ENCODE results near the gene ACTL6B. TPM values are rescaled to one million over a fixed set of nuclear protein-coding genes. Genes with fewer than 3 reads are reported as not detected.

ACTL6B gene
- total RNA-seq, 1 experiment from 2014 or later = not detected

DNA sequence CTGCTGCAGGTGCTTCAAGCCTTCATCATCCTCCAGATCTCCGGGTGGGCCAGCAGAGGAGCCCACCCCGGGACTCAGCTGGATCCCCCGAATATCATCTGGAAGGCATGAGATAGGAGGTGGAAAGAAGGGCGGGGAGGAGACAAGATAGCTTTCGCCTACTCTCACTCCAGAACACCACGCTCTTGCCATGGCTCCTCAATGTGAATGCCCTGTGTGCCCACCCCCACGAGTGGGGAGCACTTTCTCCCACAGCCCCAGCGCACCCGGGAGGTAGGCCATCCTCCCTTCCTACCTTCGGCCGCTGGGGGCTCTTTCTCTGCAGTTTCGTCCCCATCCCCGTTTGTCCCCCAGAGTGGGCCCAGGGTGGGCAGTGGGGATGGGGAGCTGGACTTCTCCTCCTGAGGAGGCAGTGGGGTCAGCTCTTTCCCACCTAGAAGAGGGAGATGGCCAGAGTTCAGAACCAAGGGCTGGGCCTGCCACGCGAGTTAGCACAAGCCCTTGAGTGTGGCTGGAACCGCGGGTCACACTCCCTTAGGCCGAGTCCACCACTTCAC is 28.9 kb upstream of the ACTL6B start:
- in situ Hi-C loops (cut with HindIII; ENCODE audit: low pct_unique_long_range_greater_than_20kb, low sequenced_read_pairs) = no loop called here
- no peak for DNase-seq (ENCODE audit: low read depth)

DNA sequence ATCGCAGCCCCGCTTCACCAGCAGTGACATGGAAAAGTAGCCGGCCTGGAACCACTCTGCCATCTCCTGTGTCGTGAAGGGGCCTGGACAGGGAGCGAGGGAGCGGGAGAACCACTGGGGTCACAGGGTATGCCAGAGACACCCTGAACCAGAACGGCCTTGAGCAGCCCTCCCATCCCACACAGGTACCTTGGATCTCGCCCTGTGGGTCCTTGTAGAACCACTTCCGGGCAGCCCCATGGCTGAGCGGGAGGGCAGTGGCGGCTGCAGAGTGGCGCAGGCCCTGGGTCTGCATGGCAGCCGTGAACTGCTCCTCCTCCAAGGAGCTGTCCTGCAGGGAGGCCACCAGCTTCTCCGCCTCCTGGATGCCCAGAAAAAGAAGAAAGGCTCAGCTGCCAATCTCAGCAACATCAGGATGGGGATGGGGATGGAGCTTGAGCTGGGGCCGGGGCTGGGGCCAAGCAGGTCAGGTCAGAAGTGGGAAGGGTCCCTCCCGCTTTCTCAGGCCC is 28.3 kb upstream of the ACTL6B start:
- in situ Hi-C loops (cut with HindIII; ENCODE audit: low pct_unique_long_range_greater_than_20kb, low sequenced_read_pairs) = no loop called here
- DNase-seq (ENCODE audit: low read depth) = no peak

DNA sequence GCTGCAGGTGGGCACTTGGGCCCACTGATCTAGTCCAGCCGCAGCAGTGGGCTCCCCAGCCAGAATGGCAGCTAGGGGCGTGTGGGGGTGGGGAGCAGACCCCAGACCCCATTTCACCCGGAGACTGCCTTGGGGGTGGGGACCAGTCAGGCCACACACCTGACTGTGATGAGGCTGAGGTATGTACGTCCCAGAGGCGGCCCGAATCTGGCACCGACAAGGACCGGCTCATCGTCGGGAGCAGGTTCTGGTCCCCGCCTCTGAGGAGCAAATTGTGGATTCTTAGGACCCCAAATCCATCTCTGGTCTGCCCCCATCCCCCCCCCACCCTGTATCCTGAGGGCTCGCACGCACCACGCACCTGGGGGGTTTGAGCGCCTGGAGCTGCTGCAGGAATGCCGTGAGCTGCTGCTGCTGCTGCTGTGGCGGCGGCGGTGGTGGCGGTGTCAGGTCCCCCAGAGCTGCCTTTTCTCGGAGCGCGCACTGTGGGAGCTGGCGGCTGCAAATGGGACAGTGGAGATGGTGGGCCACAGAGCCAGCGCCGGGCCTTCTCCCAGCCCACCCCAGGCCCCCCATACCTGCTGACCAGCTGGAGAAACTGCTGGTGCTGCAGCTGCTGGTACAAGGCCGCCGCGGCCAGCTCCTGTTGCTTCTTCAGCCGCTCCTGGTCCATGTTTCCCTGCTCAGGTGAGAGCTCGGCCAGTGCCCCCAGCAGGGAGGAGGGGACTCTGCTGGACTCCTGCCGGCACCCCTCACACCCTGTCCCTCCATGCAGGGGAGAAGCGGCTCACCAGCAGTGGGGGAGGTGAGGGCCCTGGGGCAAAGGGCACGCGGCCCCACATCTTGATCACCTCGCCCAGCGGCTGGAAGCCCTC is 27.6 kb upstream of the ACTL6B start:
- in situ Hi-C loops (cut with HindIII; ENCODE audit: low pct_unique_long_range_greater_than_20kb, low sequenced_read_pairs) = no loop called here
- no peak for DNase-seq (ENCODE audit: low read depth)

DNA sequence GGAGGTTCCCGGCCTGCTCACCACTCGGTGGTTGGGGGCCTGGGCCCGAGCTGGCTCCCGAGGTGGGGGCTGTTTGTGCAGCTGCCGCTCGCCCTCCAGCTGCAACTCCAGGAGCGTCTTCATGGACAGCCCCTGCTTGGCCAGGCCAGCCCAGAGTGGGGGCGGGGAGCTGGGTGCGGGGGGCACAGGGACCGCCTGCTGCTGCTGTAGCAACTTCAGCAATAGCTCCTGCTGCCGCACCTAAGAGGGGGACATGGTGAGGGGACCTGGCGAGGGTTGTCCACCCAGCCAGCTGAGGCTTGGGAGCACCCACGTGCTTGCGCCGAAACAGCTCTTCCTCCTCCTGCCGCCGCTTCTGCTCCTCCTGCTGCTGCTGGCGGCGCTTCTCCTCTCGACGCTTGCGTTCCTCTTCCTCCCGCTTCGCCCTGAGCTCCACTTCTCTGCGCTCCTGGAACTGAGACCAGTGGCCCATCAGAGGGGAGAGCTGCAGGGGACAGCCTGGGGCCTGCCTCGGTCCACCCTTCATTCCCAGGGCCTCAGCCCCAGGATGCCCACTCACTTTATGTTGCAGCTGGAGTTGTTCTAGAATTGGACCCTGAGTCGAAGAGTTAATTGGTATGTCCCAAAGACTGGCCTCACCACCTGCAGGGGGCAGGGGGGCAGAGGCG is 26.9 kb upstream of the ACTL6B start:
- no peak for DNase-seq (ENCODE audit: low read depth)
- in situ Hi-C loops (cut with HindIII; ENCODE audit: low pct_unique_long_range_greater_than_20kb, low sequenced_read_pairs) = no loop called here

DNA sequence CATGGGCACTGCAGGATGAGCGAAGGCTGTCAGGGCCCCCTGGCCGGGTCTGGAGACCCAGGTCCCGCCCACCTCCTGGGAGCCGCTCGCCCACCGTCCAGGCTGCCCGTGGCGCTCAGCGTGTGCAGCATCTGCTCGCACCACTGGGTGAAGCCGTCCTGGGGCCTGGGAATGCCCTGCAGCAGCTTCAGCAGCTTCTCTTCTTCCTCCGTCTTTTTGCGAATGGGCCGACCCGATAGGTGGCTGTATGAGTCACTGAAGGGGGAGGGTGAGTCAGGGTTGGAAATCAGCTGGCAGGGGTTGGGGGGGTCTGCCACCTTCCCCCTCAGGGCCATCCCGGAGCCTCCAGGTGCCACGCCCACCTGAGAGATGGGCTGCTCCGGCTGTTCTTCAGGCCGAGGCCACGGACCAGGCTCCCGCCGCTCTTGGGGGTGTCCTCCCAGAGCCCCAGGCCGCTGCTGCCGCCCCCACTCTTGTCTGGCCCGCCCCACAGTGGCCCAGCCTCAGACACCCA is 26.0 kb upstream of the ACTL6B start:
- in situ Hi-C loops (cut with HindIII; ENCODE audit: low pct_unique_long_range_greater_than_20kb, low sequenced_read_pairs) = no loop called here
- no peak for DNase-seq (ENCODE audit: low read depth)

DNA sequence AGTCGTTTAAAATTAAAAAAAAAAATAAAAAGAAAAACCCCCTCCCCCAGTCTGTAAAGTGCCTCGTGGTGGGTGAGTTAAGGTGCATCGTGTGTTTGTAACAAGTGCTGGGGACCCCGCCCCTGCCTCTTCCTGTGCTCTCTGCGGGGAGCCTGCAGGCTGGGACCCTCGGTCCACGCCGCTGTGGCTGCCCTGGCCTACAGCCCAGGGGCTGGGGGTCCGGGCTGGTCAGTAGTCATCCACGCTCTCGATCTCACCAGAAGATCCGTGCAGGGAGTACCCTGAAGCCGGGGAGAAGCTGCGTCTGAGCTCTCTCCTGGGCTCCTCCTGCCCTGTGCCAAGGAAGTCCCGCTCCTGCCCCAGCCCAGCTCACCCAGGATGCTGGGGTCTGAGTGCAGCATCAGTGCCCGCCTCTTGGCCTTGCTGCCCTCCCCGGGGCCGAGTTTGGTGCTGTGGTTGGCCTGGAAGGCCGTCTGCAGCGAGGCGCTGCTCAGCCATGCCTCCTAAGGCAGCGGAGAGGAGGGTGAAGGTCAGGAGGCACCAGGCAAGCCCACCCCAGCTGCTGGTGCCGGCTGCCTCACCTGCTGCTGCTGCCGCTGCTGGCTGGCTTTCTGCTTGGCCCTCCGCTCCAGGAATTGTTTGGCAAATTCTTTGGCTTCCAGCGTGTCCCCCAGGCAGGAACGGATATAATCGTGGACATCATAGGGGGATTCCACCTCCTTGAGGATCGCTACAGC is 25.4 kb upstream of the ACTL6B start:
- in situ Hi-C loops (cut with HindIII; ENCODE audit: low pct_unique_long_range_greater_than_20kb, low sequenced_read_pairs) = no loop called here
- no peak for DNase-seq (ENCODE audit: low read depth)

- no peak for DNase-seq (ENCODE audit: low read depth)
- in situ Hi-C loops (cut with HindIII; ENCODE audit: low pct_unique_long_range_greater_than_20kb, low sequenced_read_pairs) = no loop called here
Observed at GRCh38 chr7:100680576-100681271, 24.5 kb upstream of the ACTL6B start.

DNA sequence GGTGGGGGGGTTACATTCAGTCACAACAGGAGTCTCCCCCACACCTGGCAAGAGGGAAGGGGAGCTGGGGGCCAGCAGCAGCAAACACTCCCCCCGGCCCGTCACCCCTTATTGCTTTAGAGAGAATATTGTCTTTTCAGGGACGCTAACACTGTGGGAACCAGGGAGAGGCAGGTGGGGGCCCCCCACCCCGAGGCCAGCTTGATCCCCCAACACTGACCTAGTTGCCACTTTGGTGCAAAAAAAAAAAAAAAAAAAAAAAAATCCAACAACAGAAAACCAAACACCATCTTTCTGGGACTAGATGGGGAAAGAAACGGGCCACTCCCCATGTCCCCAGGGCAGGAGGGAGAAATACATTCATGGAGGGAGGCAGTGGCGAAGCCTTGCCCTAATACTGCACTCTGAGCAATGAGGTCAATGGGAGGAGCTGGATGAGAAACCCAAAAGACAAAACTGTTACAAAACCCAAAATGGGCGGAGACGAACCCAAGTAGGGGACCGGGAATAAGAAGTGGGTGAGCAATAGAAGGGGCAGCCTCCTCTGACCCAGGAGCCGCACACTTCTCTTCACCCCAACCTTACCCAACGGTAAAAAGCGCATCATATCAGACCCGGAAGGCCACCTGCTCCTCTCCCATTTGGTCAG is 23.8 kb upstream of the ACTL6B start:
- no peak for DNase-seq (ENCODE audit: low read depth)
- in situ Hi-C loops (cut with HindIII; ENCODE audit: low pct_unique_long_range_greater_than_20kb, low sequenced_read_pairs) = no loop called here

DNA sequence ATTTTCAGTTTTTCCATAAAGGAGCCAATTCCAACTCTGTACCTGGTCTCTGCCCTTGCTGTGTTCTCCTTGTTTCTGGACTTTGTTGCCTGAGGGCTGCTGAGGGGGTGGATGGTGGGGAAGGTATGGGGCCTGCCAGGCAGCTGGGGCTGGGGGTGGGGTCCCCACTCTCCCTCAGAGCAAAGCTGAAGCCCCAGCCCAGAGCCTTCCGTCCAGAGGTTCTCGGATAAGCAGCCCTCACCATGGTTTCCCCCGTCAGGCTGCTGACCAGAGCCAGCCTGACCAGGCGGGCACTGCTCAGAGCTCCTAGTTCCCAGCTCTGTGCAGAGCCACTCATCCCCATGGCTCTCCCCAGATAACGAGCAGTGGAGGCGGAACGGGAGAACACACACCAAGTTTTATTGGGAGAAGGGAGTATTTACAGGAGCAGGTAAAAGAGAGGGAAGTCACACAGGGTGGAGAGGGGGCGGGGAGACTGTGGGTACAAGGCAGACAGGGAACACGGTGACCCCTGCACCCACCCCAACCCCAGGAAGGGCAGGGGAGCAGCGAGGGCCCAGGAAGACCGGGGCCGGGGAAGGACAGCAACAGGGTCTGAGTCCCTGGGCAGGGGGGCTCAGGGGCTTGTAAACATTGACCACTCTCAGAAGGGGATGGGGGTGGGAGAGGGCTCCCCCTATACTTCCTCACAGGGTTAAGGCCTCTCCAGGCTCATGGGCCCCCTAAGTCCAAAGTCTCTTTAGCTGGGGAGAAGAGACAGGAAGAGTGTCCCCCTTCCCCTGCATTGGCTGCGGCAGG is 23.1 kb upstream of the ACTL6B start:
- no peak for DNase-seq (ENCODE audit: low read depth)
- in situ Hi-C loops (cut with HindIII; ENCODE audit: low pct_unique_long_range_greater_than_20kb, low sequenced_read_pairs) = no loop called here

- in situ Hi-C loops (cut with HindIII; ENCODE audit: low pct_unique_long_range_greater_than_20kb, low sequenced_read_pairs) = no loop called here
- DNase-seq (ENCODE audit: low read depth) = no peak
Observed at GRCh38 chr7:100678291-100678984, 22.2 kb upstream of the ACTL6B start.

DNA sequence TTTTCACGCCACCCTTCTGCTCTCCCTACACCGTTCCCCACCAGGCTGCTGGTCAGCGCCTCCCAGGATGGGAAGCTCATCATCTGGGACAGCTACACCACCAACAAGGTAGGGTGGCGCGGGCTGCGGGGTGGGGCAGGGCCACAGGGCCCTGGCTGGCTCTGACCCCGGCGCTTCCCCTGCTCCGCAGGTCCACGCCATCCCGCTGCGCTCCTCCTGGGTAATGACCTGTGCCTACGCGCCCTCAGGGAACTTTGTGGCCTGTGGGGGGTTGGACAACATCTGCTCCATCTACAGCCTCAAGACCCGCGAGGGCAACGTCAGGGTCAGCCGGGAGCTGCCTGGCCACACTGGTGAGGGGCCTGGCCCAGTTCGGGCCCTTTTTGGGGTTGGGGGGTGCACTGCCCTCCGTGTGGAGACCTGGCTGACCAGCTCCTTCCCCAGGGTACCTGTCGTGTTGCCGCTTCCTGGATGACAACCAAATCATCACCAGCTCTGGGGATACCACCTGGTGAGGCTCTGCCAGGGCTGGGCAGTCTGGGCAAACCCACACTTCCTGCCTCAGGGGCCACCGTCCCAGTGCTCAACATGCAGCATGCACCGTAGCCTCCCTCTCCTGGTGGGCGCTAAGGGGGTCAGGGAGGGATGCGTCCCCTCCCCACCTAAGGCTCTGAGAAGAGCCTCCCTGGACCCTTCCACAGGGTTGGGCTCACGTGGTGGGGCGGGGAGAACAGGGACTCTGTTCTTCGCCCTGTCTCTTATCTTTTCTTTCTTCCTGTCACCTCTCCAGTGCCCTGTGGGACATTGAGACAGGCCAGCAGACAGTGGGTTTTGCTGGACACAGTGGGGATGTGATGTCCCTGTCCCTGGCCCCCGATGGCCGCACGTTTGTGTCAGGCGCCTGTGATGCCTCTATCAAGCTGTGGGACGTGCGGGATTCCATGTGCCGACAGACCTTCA is 21.3 kb upstream of the ACTL6B start:
- in situ Hi-C loops (cut with HindIII; ENCODE audit: low pct_unique_long_range_greater_than_20kb, low sequenced_read_pairs) = no loop called here
- DNase-seq (ENCODE audit: low read depth) = no peak

DNA sequence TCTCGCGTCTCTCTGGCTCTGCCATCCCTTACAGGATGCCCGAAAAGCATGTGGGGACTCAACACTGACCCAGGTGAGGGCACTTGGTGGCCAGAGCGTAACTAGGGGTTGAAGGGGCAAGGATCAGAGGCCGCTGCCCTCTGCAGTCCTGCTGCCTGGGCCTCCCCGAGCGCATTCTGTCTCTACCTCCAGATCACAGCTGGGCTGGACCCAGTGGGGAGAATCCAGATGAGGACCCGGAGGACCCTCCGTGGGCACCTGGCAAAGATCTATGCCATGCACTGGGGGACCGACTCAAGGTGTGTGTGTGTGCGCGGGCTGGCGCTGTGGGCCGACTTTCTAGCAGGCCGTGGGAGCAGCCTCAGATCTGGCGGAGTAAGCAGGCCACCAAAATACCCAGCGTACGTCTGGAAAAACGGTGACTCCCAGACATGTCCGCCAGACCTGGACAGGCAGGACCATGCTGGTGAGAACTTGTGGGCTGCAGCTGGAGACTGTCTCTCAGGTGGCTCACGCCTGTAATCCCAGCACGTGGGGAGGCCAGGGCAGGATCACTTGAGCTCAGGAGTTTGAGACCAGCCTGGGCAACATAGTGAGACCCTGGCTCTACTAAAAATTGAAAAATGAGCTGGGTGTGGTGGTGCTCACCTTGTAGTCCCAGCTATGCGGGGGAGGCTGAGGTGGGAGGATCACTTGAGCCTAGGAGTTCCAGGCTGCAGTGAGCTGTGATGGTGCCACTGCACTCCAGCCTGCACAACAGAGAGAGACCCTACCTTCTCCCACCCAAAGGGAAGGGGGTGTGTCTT is 20.5 kb upstream of the ACTL6B start:
- in situ Hi-C loops (cut with HindIII; ENCODE audit: low pct_unique_long_range_greater_than_20kb, low sequenced_read_pairs) = no loop called here
- no peak for DNase-seq (ENCODE audit: low read depth)

GRCh38 chr7:100675581-100676350 is 19.5 kb upstream of the ACTL6B start:
- in situ Hi-C loops (cut with HindIII; ENCODE audit: low pct_unique_long_range_greater_than_20kb, low sequenced_read_pairs) = no loop called here
- no peak for DNase-seq (ENCODE audit: low read depth)

DNA sequence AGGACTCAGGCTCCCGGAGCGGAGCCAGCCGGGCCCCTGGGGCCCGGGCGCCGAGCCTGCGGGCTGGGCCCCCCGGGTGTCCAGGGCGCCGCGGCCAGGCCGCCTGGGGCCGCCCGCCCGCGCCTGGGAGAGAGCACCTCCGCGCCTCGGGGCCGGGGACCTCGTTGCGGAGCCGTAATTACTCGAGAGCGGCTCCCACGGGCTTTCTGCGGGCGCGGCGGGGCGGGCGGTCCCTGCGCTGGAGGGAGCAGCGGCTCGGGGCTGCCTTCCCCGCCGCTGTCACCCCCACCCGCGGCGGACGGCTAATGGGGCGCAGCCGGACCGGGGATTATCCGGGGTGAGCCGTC is 18.8 kb upstream of the ACTL6B start:
- DNase-seq (ENCODE audit: low read depth) = no peak
- in situ Hi-C loops (cut with HindIII; ENCODE audit: low pct_unique_long_range_greater_than_20kb, low sequenced_read_pairs) = no loop called here
